AML-193 (cell line): Measurements from ENCODE around the gene MAGEC3.
"Not testable (repeated sequence)": the region's sequence is repeated elsewhere in the genome, so short reads cannot be mapped to it uniquely, and the experiment has no call there.

ENCODE experiments used
- DNase-seq, 2 experiments: peaks; one replicate each; lab custom pipeline; 2025; lab: John Stamatoyannopoulos, UW

Gene MAGEC3

GRCh38 chrX:141838016-141838415 lies at the start of gene MAGEC3:
Gene MAGEC3, plus strand, starts transcription at chrX:141838316. Its CDS starts 0 bp downstream, at chrX:141838316.
- DNase-seq: no peak

DNA sequence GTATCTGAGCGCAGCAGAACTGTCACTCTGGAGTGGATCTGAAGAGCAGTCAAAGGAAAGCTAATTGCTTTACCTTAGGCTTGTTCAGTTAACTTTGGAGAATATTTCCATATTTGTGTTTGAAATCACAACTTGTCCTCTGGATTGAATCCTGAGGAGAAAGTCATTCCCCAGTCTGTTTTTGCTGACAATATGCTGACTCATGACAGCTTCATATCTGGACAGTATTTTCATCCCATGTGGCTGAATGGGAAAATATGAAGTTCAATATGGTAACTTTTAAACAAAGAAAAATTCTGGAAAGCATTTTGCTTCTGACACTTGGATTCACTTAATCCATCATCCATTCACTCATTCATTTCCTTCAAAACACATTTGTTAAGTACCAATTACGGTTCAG lies 46.3 kb upstream of the MAGEC3 start:
- no peak for DNase-seq

DNA sequence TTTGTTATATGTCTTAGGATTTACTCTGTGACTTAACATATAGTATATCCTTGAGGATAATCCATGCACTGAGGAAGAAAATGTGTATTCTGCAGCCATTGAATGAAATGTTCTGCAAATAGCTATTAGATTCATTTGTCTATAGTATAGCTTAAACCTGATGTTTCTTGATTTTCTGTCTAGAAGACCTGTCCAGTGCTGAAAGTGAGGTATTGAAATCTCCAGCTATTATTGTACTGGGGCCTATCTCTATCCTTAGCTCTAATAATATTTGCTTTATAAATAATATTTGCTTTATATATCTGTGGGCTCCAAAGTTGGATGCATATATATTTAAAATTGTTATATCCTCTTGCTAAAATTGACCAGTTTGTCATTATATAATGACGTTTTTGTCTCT lies 26.7 kb upstream of the MAGEC3 start:
- no peak for DNase-seq

- no peak for DNase-seq
Measured at GRCh38 chrX:141814213-141814857, 23.8 kb upstream of the MAGEC3 start.

DNA sequence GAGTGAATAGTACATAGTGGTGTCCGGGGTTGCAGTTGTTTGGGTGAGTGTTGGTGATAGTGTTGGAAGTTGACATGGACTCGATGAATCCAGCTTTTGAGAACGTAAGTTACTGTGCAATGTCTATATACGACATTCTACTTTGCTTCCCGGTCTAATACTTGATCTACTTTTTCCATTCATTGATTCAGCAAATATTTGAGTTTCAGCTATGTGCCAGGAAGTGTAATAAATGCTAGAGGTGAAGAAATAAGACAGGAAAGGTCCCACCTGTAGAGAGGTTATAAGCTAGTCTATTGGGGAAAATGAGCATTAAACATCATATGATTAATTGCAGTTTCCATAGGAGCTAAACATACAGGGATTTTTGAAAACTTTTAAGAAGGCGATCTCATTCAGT lies 22.2 kb upstream of the MAGEC3 start:
- DNase-seq: no peak

DNA sequence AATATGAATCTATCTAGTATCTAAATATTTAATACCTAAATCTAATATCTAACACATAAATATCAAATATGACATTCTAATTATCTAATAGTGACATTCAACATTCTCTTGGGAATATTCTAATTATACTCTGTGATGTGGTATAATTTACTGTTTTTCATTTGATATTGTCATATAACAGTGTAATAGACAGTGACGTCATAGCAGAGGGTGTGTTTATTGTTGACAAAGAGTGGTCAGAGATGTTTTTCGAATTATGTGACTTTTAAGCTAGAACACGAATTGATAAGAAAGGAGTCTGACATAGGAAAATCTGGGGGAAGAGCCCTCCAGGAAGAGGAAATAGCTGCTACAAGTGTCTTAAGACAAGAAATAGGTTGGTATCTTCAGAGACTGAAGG lies 5.9 kb upstream of the MAGEC3 start:
- no peak for DNase-seq

DNA sequence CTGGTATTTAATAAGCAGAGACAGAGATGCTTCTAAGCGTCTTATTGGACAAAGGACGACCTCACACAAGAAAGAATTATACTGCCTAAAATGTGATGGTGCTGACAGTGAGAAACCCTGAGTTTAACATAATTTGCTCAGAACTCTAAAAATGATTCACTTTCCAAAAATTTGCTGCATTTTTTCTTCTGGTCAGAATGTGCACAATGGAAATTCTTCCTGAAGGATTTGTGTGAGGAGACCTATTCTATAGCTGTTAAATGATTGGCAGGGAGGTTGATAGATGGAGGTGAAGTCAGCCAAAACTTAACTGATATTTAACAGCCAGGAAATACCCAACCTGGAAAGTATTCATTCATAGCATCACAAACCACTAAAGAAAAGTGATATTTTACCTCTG lies 1.7 kb downstream of the MAGEC3 start:
- DNase-seq: no peak

DNA sequence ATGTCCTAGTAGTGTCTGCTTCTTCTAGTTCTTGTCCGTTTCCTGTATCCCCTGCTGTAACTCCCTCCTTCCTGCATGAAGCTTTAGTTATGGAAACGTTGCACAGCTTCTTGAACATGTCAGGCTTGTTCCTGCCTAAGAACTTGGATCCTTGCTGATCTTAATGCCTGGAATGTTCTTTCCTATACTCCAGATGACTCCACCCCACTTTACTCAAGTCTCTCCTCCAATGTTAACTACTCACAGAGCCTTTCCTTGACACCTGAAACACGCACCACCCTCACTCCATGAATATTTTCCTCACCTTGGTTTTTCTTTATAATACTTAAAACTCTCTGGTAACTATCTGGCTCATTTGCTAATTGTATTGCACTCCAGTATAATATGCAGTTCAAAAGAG lies 19.4 kb downstream of the MAGEC3 start:
- DNase-seq: no peak

DNA sequence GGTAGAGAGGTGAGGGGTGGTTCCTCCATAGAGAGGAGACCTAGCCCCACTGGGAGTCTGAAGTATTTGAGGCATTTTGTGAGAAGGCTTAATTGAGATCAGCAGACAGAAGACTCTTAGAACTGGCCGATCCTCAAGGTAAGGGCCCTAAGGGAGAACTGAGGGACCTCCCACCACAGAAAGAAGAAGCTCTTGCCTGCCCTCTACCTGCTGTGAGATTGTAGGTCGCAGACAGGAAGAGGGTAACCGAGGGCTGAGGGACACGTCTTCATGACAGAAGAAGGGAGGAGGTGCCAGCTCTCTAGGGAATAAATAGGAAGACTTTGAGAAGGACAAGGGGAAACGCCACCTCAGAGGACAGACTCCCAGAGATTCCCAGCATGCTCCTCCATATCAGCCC lies 41.5 kb downstream of the MAGEC3 start:
- DNase-seq: no peak

GRCh38 chrX:141888811-141889210 lies 50.7 kb downstream of the MAGEC3 start:
- not testable (repeated sequence) for DNase-seq

- DNase-seq: no peak
Measured at GRCh38 chrX:141894733-141895132, 56.6 kb downstream of the MAGEC3 start.

DNA sequence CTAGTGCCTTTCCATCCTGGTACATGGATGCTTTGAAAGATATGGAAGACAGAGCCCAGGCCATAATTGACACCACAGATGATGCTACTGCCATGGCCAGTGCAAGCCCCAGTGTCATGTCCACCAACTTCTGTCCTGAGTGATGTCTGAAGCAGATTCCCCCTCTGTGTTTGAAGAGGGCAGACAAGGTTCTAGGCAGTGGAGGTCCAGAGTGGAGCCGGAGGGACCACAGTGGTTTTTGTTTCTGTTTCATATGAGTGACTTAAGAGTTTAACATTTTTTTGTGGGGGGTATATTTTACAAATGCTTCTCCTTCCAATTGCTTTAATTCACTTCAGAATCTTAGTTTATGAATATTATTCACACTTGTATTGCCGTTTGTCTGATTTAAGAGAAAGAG lies 59.6 kb downstream of the MAGEC3 start:
- no peak for DNase-seq

- DNase-seq: no peak
Measured at GRCh38 chrX:141902366-141902765, 64.2 kb downstream of the MAGEC3 start.

DNA sequence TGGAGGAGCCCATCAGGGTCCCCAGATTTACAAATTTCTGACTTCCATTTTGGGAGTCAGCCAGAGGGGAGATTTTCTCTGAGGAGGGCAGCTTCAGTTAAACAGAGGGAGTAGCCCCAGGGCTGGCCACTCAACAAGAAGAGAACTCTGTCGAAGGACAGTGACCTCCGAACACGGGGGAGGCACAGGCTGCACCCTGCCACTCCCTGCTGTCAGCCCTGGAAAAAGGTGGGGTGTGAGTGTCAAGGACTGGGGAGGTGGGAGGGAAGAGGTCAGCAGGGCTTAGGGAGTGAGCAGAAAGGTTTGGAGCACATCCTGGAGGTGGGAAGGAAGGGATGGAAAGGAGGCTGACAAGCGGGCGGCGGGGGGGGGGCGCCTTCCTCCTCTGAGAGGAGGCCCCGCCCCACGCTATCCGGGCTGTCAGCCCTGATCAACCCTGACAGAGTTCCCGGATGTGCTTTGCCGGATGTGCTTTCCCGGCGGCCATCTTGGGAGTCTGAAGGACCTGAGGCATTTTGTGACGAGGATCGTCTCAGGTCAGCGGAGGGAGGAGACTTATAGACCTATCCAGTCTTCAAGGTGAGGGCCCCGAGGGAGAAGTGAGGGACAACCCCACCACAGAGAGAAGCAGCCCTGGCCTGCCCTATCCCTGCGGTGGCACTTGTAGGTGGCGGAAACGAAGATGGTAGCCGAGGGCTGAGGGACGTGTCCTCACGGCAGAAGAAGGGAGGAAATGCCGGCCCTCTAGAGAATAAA lies 65.5 kb downstream of the MAGEC3 start, which contains the start of gene MAGEC1:
Gene MAGEC1 (plus strand): TSS at position 495 of the 756 bp plus-strand sequence. CDS start 1,179 bp downstream, outside the sequence.
- DNase-seq: no peak

- no peak for DNase-seq
Measured at GRCh38 chrX:141904262-141904661, 66.1 kb downstream of the MAGEC3 start.

- no peak for DNase-seq
Measured at GRCh38 chrX:141917801-141918200, 79.7 kb downstream of the MAGEC3 start.

GRCh38 chrX:141924293-141924692 lies 86.2 kb downstream of the MAGEC3 start:
- DNase-seq: no peak

GRCh38 chrX:141928432-141928831 lies 90.3 kb downstream of the MAGEC3 start:
- DNase-seq: no peak

- no peak for DNase-seq
Measured at GRCh38 chrX:141934059-141934641, 96.0 kb downstream of the MAGEC3 start.

- no peak for DNase-seq
Measured at GRCh38 chrX:141935645-141936044, 97.5 kb downstream of the MAGEC3 start.

- no peak for DNase-seq
Measured at GRCh38 chrX:141936080-141936479, 98.0 kb downstream of the MAGEC3 start.

- no peak for DNase-seq
Measured at GRCh38 chrX:141941234-141941633, 103.1 kb downstream of the MAGEC3 start.

GRCh38 chrX:141945426-141945825 lies 107.3 kb downstream of the MAGEC3 start:
- DNase-seq: no peak
